Fibroblast of lung (primary cell): ENCODE data around the gene CST3. TPM values are rescaled to one million over a fixed set of nuclear protein-coding genes. Genes with fewer than 3 reads are reported as not detected.

Source experiments
- DNase-seq, 2 donors: peaks; one replicate each; pipeline versions ENCODE4 v3.0.0 to v3.0.0-alpha.2; 2010; ENCODE audit warnings: low read depth in 2 of 2
- H2AFZ ChIP-seq: 2 replicates; pipeline ENCODE4 v1.5.1; 2012; ENCODE audit warnings: low read length, control low read depth, inconsistent platforms
- H3K27ac ChIP-seq: 2 replicates; pipeline ENCODE4 v1.5.1; 2011; ENCODE audit warnings: low read length, control low read depth; ENCODE audit not compliant: insufficient read depth
- H3K27me3 ChIP-seq: 2 replicates; pipeline ENCODE4 v1.5.1; 2011; ENCODE audit warnings: mild to moderate bottlenecking, low read length; ENCODE audit not compliant: control insufficient read depth, insufficient read depth
- H3K36me3 ChIP-seq: 2 replicates; pipeline ENCODE4 v1.5.1; 2011; ENCODE audit warnings: low read length; ENCODE audit not compliant: control insufficient read depth, insufficient read depth
- H3K4me1 ChIP-seq: 2 replicates; pipeline ENCODE4 v1.5.1; 2011; ENCODE audit warnings: low read length; ENCODE audit not compliant: control insufficient read depth, insufficient read depth; ENCODE audit errors: extremely low read depth
- H3K4me2 ChIP-seq: 2 replicates; pipeline ENCODE4 v1.5.1; 2011; ENCODE audit warnings: low read length, control low read depth; ENCODE audit not compliant: insufficient read depth; ENCODE audit errors: extremely low read depth
- H3K4me3 ChIP-seq, 4 experiments: fragments of 200-600 bp in 1 of 4; sonication (generic) in 1 of 4; replicated peaks in 1 of 4; 2 replicates each; pipeline ENCODE4 v1.5.1; 2011 to 2016; ENCODE audit warnings: low read length in 4 of 4, low read depth in 3 of 4, mild to moderate bottlenecking in 3 of 4, control low read depth in 2 of 4, inconsistent platforms in 1 of 4, mixed read lengths in 1 of 4; ENCODE audit not compliant: insufficient read depth in 1 of 4; ENCODE audit errors: control extremely low read depth in 1 of 4
- H3K79me2 ChIP-seq: 2 replicates; pipeline ENCODE4 v1.5.1; 2012; ENCODE audit warnings: mild to moderate bottlenecking, low read length, inconsistent platforms; ENCODE audit not compliant: control insufficient read depth, insufficient read depth
- H3K9ac ChIP-seq: 2 replicates; pipeline ENCODE4 v1.5.1; 2011; ENCODE audit warnings: mild to moderate bottlenecking, low read length, control low read depth; ENCODE audit not compliant: insufficient read depth
- H3K9me3 ChIP-seq: 2 replicates; pipeline ENCODE4 v1.5.1; 2012; ENCODE audit warnings: low read depth, low read length; ENCODE audit not compliant: control insufficient read depth, insufficient read depth
- H4K20me1 ChIP-seq: 2 replicates; pipeline ENCODE4 v1.5.1; 2011; ENCODE audit warnings: low read length; ENCODE audit not compliant: control insufficient read depth, insufficient read depth; ENCODE audit errors: extremely low read depth
- EZH2 ChIP-seq: IDR thresholded peaks from 2 replicates; pipeline ENCODE4 v1.5.1; 2012; ENCODE audit warnings: low read length, control low read depth, mild to moderate bottlenecking; ENCODE audit errors: missing control alignments
- polyA plus RNA-seq, 2 donors: library from polyadenylated mRNA; depleted of rRNA in 1 of 2; stranded (reverse) in 1 of 2; unstranded in 1 of 2; fragments of >200 nt; gene quantifications; 2 replicates each; pipeline ENCODE4 v1.2.1, GENCODE V29; 2011 to 2012; ENCODE audit warnings: missing spikeins in 1 of 2
- total RNA-seq: library from RNA; depleted of rRNA; stranded (reverse); fragments of >200 nt; gene quantifications from 2 replicates; pipeline ENCODE4 v1.2.1, GENCODE V29; 2014
- TF ChIP-seq, protein P1 (sequence below), 2 donors: IDR thresholded peaks in 1 of 2; conservative IDR thresholded peaks in 1 of 2; 1 replicate in 1 of 2; 2 replicates in 1 of 2; pipeline ENCODE4 v1.5.1; 2011 to 2012; ENCODE audit warnings: low read length in 2 of 2, control low read depth in 1 of 2, inconsistent platforms in 1 of 2, low read depth in 1 of 2, mild to moderate bottlenecking in 1 of 2

Gene CST3
- total and polyA plus RNA-seq, 2 donors (not counting 1 experiment from before 2014, with no cell fraction given): 136 to 162 TPM

GRCh38 chr20:23652371-23652770, 14.6 kb upstream of the CST3 start:
- Histone ChIP-seq H3K9me3 (no peaks in the 10 kb centered on the region), H3K27ac (no peak overlapping the region), H4K20me1 (no peaks in the 10 kb centered on the region), H3K27me3 (no peaks in the 10 kb centered on the region), H3K4me1 (no peaks in the 10 kb centered on the region), H3K79me2 (no peaks in the 10 kb centered on the region), H3K9ac (no peak overlapping the region), H2AFZ (no peak overlapping the region), H3K4me3 (no peak overlapping the region), H3K36me3 (no peaks in the 10 kb centered on the region), H3K4me2 (no peak overlapping the region)
- no peak for TF ChIP-seq EZH2
- TF ChIP-seq, protein P1, sequence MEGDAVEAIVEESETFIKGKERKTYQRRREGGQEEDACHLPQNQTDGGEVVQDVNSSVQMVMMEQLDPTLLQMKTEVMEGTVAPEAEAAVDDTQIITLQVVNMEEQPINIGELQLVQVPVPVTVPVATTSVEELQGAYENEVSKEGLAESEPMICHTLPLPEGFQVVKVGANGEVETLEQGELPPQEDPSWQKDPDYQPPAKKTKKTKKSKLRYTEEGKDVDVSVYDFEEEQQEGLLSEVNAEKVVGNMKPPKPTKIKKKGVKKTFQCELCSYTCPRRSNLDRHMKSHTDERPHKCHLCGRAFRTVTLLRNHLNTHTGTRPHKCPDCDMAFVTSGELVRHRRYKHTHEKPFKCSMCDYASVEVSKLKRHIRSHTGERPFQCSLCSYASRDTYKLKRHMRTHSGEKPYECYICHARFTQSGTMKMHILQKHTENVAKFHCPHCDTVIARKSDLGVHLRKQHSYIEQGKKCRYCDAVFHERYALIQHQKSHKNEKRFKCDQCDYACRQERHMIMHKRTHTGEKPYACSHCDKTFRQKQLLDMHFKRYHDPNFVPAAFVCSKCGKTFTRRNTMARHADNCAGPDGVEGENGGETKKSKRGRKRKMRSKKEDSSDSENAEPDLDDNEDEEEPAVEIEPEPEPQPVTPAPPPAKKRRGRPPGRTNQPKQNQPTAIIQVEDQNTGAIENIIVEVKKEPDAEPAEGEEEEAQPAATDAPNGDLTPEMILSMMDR (conservative IDR thresholded peaks at IDR 0.05 in 1 of 2, IDR thresholded peaks at IDR 0.05 in 1 of 2; ENCODE audit: low read depth in 1 of 2, low read length in 2 of 2): no peak
- DNase-seq: no peak

DNA sequence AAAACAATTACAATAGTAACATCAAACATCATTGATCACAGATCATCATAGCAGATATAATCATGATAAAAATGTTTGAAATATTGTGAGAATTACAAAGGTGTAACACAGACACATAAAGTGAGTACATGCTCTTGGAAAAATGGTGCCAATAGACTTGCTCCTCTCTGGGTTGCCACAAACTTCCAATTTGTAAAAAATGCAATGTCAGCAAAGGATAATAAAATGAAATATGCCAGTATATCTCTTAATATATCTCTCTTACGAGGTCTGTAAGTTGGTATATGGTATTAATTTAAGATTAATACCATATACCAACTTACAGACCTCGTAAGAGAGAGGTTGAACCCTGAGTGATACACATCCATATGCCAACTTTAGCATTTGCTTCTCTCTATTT, 13.4 kb upstream of the CST3 start:
- H3K36me3 ChIP-seq: no peaks in the 10 kb centered on the region
- H3K27me3 ChIP-seq: no peaks in the 10 kb centered on the region
- no peak for DNase-seq
- H4K20me1 ChIP-seq: no peaks in the 10 kb centered on the region
- no peak overlapping the region for H3K27ac ChIP-seq
- no peak overlapping the region for H2AFZ ChIP-seq
- no peaks in the 10 kb centered on the region for H3K79me2 ChIP-seq
- H3K9ac ChIP-seq: no peak overlapping the region
- TF ChIP-seq, protein P1 (conservative IDR thresholded peaks at IDR 0.05 in 1 of 2, IDR thresholded peaks at IDR 0.05 in 1 of 2; ENCODE audit: low read depth in 1 of 2, low read length in 2 of 2): no peak
- no peak for TF ChIP-seq EZH2
- no peak overlapping the region for H3K4me2 ChIP-seq
- no peaks in the 10 kb centered on the region for H3K4me1 ChIP-seq
- H3K4me3 ChIP-seq: no peak overlapping the region
- H3K9me3 ChIP-seq: no peaks in the 10 kb centered on the region

DNA sequence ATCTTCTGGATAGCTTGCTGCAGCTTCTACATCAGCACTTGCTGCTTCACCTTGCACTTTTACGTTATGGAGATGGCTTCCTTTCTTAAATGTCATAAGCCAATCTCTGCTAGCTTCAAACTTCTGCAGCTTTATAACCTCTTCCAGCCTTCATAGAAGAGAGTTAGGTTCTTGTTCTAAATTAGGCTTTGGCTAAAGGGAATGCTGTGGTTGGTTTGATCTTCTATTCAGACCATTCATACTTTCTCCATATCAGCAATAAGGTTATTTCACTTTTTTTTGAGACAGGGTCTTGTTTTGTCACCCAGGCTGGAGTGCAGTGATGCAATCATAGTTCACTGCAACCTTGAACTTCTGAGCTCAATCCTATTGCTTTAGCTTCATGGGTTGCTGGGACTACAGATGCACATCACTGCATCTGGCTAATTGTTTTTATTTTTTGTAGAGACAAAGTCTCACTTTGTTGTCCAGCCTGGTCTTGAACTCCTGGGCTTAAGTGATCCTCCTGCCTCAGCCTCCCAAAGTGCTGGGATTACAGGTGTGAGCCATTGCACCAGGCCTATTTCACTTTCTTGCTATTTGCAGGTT, 12.2 kb upstream of the CST3 start:
- no peaks in the 10 kb centered on the region for H3K27me3 ChIP-seq
- H2AFZ ChIP-seq: no peak overlapping the region
- H3K9me3 ChIP-seq: no peaks in the 10 kb centered on the region
- no peak for DNase-seq
- H3K4me1 ChIP-seq: no peaks in the 10 kb centered on the region
- no peaks in the 10 kb centered on the region for H4K20me1 ChIP-seq
- TF ChIP-seq, protein P1 (conservative IDR thresholded peaks at IDR 0.05 in 1 of 2, IDR thresholded peaks at IDR 0.05 in 1 of 2; ENCODE audit: low read depth in 1 of 2, low read length in 2 of 2): no peak
- TF ChIP-seq EZH2: no peak
- no peak overlapping the region for H3K27ac ChIP-seq
- no peak overlapping the region for H3K9ac ChIP-seq
- H3K4me3 ChIP-seq: no peak overlapping the region
- no peak overlapping the region for H3K4me2 ChIP-seq
- H3K79me2 ChIP-seq: no peaks in the 10 kb centered on the region
- no peaks in the 10 kb centered on the region for H3K36me3 ChIP-seq
